Inflammatory macrophage (primary cell): ENCODE data around the gene GEN1.

Source experiments
- DNase-seq, 2 donors: peaks; one replicate each; pipeline ENCODE4 v3.0.0-alpha.2; 2020 to 2022
- total RNA-seq, 18 experiments: gene quantifications; one replicate each; lab custom pipeline; 2026; ENCODE audit warnings: mixed read lengths in 6 of 18, inconsistent platforms in 2 of 18; lab: John Stamatoyannopoulos, UW

The GEN1 gene
- 19.5 to 61.3 (median 39.5) reads per million in 18 experiments for total RNA-seq

DNA sequence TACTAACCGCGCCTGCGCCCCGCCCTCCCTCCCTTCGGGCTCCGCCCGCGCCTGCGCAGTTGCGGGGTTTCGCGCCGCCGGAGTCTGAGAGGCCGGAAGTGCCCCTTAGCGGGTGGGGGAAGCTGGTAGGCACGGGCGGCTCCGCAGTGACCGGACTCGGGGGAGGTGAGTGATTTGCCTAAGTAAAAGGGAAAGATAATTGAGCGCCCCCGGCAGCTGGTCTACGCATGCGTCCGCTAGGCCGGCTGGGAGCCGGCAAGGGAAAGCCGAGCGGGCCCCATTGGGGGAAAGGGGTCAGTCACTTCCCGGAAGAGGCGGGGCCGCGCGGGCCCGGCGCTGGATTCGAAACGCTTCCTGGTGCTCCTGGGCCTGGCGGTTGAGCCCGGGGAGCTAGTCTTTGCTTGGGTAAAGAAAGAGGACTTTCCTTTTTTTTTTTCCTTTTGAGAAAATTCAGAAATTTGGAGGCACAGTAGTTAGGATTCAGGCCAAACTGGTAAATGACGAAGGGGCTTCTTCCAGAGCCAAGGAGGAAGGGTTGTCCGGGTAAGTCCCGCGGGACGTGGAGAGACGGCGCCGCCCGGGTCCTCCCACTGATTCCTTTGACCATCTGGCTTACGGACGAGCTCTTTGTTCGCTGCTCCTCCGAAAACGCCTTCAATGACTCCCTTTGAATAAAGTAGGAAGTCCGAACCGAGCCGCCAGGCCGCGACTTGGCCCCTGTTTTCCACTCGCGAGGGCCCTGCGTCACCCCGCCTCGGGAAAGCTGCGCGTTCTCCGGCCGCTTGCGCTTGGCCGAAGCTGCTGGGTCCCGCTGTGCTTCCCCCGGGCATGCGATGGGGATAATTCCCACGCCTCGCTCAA is at the start of gene GEN1, which contains the start of gene SMC6:
GEN1 (plus strand) TSS at position 336 of the 861 bp plus-strand sequence. CDS start 5,806 bp downstream, outside the sequence.
SMC6 (minus strand) TSS at position 8 of the 861 bp plus-strand sequence. CDS start 7,864 bp downstream, outside the sequence.
- DNase-seq = peak; percentile 91

DNA sequence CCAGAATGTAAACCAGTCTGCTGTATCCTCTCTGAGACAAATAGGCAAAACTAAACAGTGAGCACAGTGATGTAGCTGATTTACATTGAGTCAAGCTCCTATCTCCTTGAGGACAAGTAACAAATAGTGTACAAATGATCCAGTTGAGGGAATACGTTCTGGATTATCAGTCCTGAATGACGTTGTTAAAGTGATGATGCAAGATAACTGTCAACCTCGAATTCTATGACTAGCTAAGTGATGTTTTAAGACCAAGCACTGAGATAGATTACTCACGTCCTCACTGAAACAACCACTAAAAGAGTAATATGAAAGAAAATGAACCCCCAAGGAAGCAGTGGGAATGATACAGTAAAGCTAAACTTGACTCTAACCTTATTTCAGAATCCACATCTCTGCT is 47.1 kb upstream of the GEN1 start:
- DNase-seq = no peak

DNA sequence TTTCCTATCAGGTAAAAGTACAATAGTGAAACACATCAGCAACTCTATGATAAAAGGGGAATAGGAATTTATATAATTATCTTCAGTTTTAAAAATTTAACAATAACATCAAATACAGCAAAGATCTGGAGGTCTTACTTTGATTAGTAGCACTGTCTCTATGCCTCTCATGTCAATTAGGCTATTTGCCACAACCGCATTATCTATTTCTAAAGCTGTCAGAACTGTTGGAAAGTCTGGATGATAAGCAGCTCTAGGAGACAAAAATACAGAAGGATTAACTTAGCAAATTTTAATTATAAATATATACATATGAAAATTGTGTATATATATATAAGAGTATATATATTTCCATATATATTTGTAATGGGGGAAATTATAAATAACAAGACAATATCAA is 45.4 kb upstream of the GEN1 start:
- DNase-seq = no peak

DNA sequence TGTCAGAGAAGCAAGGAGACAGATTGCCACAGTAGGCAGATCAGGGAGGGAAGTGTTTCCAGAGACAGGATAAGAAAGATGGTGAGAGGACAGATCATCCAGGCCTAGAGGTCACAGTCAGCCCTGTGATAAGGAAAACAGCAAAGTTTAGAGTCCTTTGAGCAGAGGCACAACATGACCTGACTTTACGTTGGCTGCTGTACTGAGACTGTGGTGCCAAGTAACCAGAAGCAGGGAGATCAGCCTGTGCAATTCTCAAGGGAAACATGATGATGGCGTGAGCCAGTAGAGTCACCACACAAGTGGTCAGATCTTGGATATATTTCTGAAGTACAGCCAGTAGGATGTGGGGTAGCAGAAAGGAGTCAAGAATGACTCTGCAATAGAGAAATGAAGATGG is 44.0 kb upstream of the GEN1 start:
- no peak for DNase-seq

GRCh38 chr2:17710547-17711248 is 43.2 kb upstream of the GEN1 start:
- DNase-seq = no peak

DNA sequence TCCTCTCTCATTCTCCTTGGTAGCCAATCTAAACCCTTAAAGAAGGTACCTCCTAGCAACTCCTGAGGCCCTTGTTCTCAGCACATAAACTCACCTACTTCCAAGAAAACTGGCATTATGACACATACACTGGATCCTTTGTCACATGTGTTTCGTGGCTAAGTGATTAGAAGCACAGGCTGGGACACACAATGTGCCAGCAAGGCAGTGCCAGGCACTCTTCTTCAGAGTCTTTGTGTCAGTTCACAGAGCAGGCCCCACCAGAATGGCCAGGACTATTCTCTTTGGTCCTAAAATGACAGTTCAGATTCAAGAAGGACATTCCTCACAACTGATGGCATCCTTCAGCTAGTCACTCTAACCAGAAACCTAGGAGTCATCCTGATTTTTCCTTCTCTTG is 40.6 kb upstream of the GEN1 start:
- no peak for DNase-seq

DNA sequence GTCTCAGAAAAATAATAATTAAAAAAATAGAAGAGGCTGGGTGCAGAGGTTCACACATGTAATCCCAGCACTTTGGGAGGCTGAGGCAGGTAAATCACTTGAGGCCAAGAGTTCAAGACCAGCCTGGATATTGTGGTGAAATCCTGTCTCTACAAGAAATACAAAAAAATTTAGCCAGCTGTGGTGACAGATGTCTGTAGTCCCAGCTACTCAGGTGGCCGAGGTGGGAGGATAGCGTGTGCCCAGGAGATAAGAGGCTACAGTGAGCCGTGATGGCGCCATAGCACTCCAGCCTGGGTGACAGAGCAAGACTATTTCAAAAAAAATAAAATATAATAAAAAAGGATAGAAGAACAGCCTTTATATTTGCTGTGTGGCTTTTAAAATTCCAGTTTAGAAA is 36.3 kb upstream of the GEN1 start:
- no peak for DNase-seq

DNA sequence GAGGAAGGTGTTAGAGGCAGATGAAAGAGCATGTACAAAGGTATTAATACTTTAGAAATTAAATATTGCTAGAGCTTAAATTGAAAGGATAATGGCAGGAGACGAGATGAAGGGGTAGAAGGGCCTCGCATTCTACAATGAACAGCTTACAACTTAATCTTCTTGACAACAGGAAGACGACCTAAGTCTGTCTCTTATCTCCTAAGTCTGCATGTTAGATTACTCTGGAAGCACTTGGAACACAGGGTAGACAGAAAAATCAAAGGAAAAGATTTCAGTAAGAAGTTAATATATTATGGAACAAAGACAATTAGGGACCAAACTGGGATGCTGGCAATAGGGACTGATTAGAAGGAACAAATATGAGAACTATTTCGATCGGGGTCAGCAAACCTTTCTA is 35.2 kb upstream of the GEN1 start:
- no peak for DNase-seq

- peak; percentile 7 to 25 for DNase-seq
These were observed 34.2 kb upstream of the GEN1 start for GRCh38 chr2:17719562-17720371.

GRCh38 chr2:17728210-17728609 is 25.7 kb upstream of the GEN1 start:
- DNase-seq = no peak

DNA sequence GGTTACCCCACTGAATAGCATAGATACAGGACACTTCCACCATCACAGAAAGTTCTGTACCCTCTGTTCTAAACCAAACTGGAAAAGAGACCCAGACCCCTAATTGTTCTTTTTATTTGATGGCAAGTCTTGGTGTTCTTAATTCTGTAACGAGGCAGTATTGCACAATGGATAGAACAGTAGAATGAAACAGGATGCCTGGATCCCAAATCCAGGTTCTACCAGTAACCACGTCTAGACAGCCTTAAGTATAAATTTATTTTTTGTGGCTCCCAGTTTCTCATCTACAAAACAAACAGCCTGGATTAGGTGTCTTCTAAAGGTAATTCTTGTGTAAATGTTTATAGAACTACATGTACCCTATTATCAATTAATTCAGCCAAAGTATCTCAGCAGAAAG is 24.1 kb upstream of the GEN1 start:
- DNase-seq = no peak

DNA sequence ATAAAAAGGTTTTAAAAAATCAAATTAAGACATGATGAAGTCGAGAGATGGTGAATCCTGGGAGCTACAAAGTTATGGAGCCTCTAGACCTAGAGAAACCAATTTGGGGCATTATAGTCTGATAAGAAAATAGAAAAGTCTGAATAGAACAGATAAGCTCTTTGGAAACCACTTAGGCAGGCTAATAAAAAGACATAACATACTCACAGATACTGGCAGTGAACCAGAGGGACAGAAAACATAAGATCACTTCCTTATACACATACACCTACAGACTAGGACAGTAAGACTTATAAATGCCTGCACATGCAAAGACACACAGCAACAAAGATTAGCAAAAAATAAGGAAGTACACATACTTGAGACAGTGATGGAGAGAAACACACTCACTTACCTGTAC is 20.3 kb upstream of the GEN1 start:
- DNase-seq = no peak

DNA sequence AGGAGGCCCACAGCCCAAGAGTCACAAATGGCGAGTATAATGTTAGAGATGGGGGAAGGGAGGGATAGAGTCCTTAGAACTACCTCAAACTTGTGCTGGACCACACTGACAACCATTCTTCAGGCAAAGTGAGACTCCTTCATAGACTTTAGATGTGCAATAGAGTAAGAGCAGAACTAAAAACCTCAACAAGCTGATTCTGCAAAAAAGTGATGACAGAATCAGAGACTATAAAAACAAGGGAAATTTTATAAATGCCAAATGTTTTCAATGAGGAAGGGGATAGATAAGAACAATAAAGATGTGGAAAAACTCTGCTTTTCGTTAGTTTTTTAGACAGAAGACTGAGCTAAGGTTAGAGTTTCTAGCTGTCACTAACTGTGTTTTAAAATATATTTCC is 18.1 kb upstream of the GEN1 start:
- no peak for DNase-seq

- no peak for DNase-seq
These were observed 16.9 kb upstream of the GEN1 start for GRCh38 chr2:17736989-17737388.

DNA sequence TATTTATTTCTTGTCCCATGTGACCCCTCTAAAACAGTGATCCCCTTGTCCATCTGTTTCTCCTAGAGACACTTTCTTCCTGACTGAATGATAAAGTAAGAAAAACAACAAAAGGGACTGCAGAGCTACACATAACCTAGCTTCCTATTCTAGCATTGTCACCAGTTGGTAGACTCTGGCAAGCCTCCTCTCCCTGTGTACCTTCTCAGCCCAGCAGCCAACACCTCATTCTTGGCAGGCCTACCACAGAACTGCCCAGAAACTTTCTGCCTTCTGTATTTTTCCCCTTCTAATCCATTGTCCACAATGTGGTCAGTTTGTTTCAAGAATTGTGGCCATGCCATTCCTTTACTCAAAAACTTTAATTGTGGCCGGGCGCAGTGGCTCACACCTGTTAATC is 13.7 kb upstream of the GEN1 start:
- no peak for DNase-seq

DNA sequence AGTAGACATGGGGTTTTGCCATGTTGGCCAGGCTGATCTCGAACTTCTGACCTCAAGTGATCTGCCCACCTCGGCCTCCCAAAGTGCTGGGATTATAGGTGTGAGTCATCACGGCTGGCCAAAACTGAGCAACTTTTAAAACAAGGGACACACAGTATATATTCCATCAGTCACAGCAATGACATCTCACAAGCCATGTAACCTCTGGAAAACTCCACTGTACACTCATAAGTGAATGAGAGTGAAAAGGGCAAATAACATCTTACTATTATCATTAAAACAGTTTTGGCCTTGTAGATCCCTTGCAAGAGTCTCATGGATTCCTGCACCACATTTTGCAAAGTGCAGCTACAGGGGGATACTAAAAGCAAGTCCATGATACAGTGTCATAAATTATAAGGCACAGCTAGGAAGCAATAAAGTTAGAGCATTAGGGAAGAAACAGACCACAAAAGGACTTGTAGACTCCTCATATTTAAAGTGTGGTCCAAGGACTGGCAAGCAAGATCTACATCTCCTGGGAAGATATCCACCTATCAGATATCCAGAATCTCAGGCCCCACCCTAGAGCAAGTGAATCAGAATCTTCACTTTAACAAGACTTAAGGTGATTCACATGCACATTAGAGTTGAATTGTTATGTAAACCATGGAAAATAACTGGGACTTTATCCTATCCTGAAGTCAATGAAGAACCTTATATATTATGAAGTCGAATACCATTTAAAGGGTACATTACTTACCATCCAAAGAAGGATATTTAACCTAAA is 6.1 kb upstream of the GEN1 start:
- DNase-seq = no peak

DNA sequence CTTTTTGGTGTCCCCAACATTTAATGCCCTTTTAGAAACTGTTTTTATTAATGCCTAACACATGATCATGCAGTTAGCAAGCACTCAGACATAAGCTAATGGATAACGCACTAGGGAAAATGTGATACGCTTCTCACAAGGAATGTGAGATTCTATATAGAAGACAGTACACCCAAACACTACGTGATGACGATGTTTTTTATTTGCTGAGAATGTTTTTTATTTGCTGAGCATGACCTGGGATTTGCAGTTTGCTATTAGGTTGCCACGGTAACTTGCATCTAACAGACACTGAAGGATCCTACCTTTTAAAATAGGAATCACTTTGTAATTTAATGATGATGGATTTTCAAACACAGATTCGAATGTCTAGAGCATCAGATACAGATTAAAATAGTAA is 5.2 kb upstream of the GEN1 start:
- no peak for DNase-seq

DNA sequence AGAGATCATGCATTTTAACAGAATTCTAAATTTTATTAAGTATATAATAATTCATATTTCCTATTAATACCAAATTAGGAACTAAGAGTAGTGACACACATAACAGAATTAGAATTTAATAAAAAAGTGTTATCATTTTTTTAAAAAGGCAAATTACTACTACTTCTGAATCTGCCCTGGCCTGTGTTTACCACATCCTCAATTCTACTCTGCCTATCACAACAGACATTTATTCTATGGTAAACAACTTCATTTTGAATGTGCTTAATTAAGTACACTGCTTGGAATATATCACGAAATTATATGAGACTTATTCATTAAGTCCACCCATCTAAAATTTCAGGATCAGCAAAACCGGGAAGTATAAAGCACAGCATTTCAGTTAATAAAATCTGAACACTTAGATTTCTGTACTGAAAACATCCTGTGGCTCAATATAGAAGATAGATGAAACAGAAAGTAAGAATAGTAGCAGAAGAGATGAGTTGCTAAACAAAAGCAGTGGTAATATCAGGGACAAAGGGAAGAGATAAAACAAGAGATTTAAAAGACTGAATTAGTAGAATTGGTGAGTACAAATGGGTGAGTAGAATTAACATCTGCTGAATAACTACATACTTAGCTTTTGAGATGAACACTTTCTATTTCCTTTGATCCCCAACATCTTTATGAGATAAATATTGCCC is 4.0 kb upstream of the GEN1 start:
- no peak for DNase-seq

DNA sequence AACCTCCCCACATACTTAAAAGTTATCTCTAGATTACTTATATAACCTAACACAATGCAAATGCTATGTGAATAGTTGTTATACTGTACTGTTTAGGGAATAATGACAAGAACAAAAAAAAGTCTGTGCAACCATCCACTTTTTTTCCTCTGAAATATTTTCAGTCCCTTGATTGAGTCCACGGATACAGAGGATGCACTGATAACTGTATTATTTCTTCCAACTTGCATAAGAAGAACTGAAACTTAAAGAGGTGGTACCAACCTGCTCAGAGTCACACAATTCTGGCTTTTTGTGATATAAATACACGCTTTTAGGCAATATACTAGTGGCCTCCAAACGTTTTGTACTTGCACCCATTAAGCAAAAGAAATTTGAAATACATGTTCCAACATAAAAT is 1.7 kb upstream of the GEN1 start:
- no peak for DNase-seq

DNA sequence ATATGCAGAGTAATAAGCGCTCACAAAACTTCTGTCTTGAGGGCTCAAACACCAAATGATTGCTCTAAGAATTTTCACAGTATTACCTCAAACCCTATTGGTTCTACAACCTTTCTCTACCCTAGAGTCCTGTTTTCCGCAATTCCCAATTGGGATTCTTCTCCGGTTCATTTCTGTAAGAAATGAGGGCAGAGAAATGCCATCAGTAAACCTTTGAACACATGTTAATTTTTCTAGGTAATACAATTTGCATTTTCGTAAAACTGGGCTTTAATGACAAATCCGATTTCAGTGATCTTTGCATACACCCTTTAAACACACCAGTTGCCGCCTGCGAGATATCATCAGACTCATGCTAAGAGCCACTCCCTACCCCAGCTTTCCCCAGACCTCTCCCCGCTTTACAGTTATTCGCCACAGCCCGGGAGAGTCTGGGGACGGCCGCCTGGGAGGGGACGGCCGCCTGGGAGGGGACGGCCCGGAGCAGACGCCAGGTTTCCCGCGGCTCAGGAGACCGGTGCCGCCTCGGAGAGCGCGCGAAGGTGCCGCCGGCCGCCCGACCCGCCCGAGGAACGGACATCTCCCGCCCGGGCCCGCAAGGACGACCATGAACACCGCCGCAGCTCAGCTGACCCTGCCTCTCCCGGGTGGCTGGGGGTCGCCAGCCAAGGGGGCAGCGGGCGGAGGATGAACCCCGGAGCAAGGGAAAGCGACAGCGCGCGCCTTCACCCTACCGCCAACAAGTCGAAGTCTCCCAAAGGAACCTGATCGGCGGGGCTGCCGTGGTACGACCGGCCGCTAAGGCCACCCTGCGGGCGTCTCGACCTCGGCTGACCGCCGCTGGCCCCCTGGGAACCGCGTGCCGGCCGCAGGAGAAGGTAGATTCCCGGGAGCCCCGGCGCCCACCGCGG is 791 bp upstream of the GEN1 start:
- peak in 1 of 2 donors; percentile 35 for DNase-seq
